ENCODE results near the gene MIA2. TPM values are rescaled to one million over a fixed set of nuclear protein-coding genes. Genes with fewer than 3 reads are reported as not detected.

Gene MIA2
- total RNA-seq, 1 experiment from 2014 or later, result 15.0 TPM

GRCh38 chr14:39265033-39265432 lies 31.3 kb downstream of the MIA2 start:
- TF ChIP-seq, protein P1, sequence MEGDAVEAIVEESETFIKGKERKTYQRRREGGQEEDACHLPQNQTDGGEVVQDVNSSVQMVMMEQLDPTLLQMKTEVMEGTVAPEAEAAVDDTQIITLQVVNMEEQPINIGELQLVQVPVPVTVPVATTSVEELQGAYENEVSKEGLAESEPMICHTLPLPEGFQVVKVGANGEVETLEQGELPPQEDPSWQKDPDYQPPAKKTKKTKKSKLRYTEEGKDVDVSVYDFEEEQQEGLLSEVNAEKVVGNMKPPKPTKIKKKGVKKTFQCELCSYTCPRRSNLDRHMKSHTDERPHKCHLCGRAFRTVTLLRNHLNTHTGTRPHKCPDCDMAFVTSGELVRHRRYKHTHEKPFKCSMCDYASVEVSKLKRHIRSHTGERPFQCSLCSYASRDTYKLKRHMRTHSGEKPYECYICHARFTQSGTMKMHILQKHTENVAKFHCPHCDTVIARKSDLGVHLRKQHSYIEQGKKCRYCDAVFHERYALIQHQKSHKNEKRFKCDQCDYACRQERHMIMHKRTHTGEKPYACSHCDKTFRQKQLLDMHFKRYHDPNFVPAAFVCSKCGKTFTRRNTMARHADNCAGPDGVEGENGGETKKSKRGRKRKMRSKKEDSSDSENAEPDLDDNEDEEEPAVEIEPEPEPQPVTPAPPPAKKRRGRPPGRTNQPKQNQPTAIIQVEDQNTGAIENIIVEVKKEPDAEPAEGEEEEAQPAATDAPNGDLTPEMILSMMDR (conservative IDR thresholded peaks at IDR 0.05), result no peak
- Histone ChIP-seq H4K20me1 (ENCODE audit: control insufficient read depth, insufficient read depth, insufficient read length) (no peaks in the 10 kb centered on the region), H2BK120ac (ENCODE audit: low read depth, low read length, poor library complexity, severe bottlenecking) (no peak overlapping the region), H3K9me3 (ENCODE audit: control insufficient read depth, low read depth, low read length) (no peaks in the 10 kb centered on the region), H3K27ac (ENCODE audit: insufficient read length, low read depth, low read length) (no peak overlapping the region), H3K27me3 (ENCODE audit: insufficient read depth, low read length) (no peaks in the 10 kb centered on the region), H2AFZ (ENCODE audit: low read length) (no peak overlapping the region), H2BK15ac (ENCODE audit: low read depth, low read length) (no peak overlapping the region), H4K5ac (ENCODE audit: insufficient read length, low read depth, low read length) (no peak overlapping the region), H2AK5ac (ENCODE audit: insufficient read length, low read length) (no peak overlapping the region), H2BK5ac (ENCODE audit: insufficient read length, low read length) (no peak overlapping the region), H3K9ac (ENCODE audit: extremely low read depth, insufficient read length, low read length) (no peak overlapping the region), H3K79me2 (ENCODE audit: insufficient read depth, low read length) (peaks cover 7% of the 10 kb centered on the region; the same call in 1 of the 2 replicates), H4K91ac (ENCODE audit: insufficient read length, low read depth, low read length) (no peak overlapping the region), H3K14ac (ENCODE audit: insufficient read depth, low read length) (no peak overlapping the region), H3K4me1 (ENCODE audit: insufficient read depth, low read length) (peaks cover 4% of the 10 kb centered on the region; the same call in 1 of the 2 replicates), H3K79me1 (ENCODE audit: insufficient read depth, low read depth, low read length, poor library complexity, severe bottlenecking) (no peaks in the 10 kb centered on the region), H3K23me2 (ENCODE audit: insufficient read length, low read depth, low read length, poor library complexity, severe bottlenecking) (peaks cover 4% of the 10 kb centered on the region), H2BK20ac (ENCODE audit: low read depth, low read length, poor library complexity, severe bottlenecking) (no peak overlapping the region), H3K23ac (ENCODE audit: insufficient read length, low read depth, low read length) (no peak overlapping the region), H3K4me2 (ENCODE audit: insufficient read depth, insufficient read length, low read length) (no peak overlapping the region), H3K56ac (ENCODE audit: insufficient read length, low read depth, low read length) (no peak overlapping the region), H4K8ac (replicated peaks; ENCODE audit: insufficient read length, low read depth, low read length) (no peak overlapping the region), H2BK12ac (ENCODE audit: insufficient read length, low read depth, low read length) (no peak overlapping the region), H3K18ac (ENCODE audit: insufficient read length, low read depth, low read length) (no peak overlapping the region), H3T11ph (ENCODE audit: low read length) (no peak overlapping the region), H3K4ac (ENCODE audit: low read depth, low read length) (no peak overlapping the region)
- Mint-ChIP-seq H3K9me3 (peaks cover 10 to 11% of the 10 kb centered on the region in 2 experiments; a peak in 4 of 5 replicates), H3K27me3 (ENCODE audit: low read depth) (peaks cover 2% of the 10 kb centered on the region; the same call in 1 of the 2 replicates), H3K4me1 (peaks cover 19 to 21% of the 10 kb centered on the region in 2 experiments), H3K36me3 (ENCODE audit: insufficient read depth in 1 of 3, low read depth in 3 of 3) (no peaks in the 10 kb centered on the region; a peak in 2 of 7 replicates), H3K27ac (no peak overlapping the region), H3K4me3 (peak overlapping the region; percentile 25 to 48; a peak in 2 of 5 replicates)
- no peak for DNase-seq
- WGBS (ENCODE audit: extremely low coverage, insufficient read length, low lambda C conversion rate), result no CpG with 5 or more reads among the region's 2 CpGs
